ENCODE results near the gene TMEM150B.

Gene TMEM150B

DNA sequence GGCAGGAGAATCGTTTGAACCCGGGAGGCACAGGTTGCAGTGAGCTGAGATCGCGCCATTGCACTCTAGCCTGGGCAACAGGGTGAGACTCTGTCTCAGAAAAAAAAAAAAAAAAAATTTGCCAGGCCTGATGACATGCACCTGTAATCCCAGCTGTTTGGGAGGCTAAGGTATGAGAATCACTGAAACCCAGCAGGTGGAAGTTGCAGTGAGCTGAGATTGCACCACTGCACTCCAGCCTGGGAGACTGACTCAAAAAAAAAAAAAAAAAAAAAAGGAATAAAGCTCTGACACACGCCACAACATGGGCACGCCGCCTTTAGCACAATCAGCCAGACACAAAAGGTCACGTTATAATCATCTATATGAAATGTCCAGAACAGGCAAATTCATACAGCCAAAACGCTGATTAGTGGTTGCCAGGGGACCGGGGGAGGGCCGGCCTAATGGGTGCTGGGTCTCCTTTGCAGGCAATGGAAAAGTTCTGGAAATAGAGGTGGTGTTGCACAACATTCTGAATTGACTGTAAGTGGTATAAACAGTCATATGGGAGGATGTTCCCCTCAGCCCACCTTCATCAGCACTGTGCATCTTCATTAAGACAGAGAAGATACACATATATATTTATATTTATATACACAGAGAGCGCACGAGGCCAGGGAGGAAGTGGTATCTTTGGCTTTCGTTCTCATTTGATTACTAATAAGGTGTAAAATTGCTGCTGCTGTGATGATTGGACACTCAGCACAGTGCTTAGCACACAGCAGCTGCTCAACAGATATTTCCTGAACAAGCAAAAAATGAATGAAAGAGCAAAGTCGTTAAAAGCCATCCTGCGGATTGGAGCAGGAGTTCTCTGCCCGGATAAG lies 49.1 kb downstream of the TMEM150B start:
- no peak for DNase-seq
- H3K4me1 Mint-ChIP-seq, result peaks cover 35% of the 10 kb centered on the region

DNA sequence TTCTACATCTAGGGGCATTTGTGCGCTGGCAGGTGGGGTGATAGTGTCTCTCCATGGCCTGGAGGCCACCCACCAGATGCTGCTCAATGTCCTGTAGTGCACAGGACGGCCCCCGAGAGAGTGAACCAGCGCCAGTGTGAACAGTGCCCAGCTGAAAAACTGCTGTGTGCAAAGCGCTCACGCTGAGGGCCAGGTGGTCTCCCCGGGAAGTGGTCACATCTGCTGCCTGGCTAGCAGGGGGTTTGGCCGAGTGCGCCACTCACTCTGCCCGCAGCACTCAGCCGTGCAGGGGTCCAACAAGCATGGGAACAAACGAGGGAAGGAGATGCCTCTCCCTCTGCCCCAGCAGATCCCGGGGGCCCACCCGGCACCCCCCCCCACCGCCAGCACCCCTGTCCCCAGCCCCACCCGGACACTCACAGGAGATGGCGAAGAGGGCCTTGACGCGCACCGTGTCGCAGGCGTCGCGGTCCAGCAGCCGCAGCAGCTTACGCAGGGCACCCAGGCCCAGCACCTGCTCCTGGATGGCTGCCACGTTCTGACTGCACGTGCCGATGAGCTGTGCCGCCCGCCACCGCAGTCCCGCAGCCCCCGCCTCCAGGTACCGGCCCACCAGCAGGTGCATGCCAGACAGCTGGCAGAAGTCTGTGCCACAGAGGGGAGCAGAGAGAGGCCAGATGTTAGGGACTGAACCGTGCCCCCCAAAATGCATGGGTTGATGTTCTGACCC lies 51.0 kb downstream of the TMEM150B start:
- H3K27ac Mint-ChIP-seq, result no peak overlapping the region
- H3K27me3 Mint-ChIP-seq, result no peaks in the 10 kb centered on the region
- no peaks in the 10 kb centered on the region for H3K9me3 Mint-ChIP-seq
- peaks cover 17% of the 10 kb centered on the region for H3K4me1 Mint-ChIP-seq
- peaks cover 19% of the 10 kb centered on the region for H3K36me3 Mint-ChIP-seq
- no peak overlapping the region for H3K4me3 Mint-ChIP-seq
- CTCF ChIA-PET, result no interaction called here
- DNase-seq, result no peak

More for the DNA sequence above, 49.1 kb downstream of the TMEM150B start:
- peak overlapping the region; percentile 83 for H3K27ac Mint-ChIP-seq
- CTCF ChIA-PET, result interaction anchor here (1.0 to 1.2 kb wide), 2 partner anchors 13 to 15 kb away, joined by 3 to 5 read pairs; no protein-coding TSS in a partner anchor
- H3K36me3 Mint-ChIP-seq, result peaks cover 18% of the 10 kb centered on the region
- no peaks in the 10 kb centered on the region for H3K9me3 Mint-ChIP-seq
- H3K27me3 Mint-ChIP-seq, result no peaks in the 10 kb centered on the region
- H3K4me3 Mint-ChIP-seq, result no peak overlapping the region

DNA sequence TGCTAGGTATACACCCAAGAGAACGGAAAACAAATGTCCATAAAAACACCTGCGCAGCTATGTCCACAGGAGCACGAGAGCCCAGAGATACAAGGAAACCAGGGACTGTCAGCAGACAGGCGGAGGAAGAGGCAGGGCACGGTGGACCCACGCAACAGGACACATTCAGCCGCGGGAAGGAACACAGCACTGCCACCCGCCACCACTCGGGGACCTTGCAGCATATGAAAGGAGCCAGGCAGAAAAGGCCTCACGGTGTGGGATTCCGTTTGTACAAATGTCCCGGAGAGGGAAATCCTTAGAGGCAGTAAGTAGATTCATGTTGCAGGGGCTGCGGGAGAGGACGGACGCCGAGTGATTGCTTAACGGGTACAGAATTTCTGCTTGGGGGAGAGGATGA lies 53.0 kb downstream of the TMEM150B start:
- no peak overlapping the region for H3K27ac Mint-ChIP-seq
- peaks cover 9% of the 10 kb centered on the region for H3K4me1 Mint-ChIP-seq
- CTCF ChIA-PET, result no interaction called here
- H3K9me3 Mint-ChIP-seq, result no peaks in the 10 kb centered on the region
- H3K27me3 Mint-ChIP-seq, result no peaks in the 10 kb centered on the region
- no peak overlapping the region for H3K4me3 Mint-ChIP-seq
- peaks cover 20% of the 10 kb centered on the region for H3K36me3 Mint-ChIP-seq
- no peak for DNase-seq

DNA sequence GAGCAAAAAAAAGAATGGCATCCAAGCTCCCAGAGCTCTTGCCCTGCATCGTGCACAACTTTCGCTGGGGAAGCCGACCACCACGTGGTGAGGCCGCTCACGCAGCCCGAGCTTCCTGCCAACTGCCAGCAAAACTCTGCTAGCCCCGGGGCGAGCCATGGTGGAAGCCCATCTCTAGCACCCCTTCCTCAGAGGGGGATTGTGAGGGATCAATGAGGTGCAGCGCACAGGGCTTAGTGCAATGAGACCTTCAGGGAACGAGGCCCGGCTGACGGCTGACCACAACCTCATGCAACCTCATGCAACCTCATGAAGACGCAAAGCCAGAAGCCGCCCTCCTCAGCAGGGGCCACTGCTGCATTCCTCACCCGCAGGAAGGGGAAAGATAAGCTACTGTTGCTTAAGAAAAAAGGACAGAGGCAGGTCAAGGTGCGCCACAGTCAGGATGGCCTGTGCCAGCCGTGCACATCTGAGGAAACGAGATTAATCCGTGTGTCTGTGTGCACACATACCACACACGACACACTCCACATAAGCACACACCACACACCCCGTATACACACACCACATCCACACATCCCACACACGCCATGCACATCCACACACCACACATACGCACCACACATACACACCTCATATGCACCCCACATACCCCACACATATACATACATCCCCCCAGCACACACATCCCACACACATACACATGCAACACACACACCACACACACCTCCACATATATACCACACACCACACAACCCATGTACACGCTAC lies 54.8 kb downstream of the TMEM150B start:
- CTCF ChIA-PET, result no interaction called here
- H3K9me3 Mint-ChIP-seq, result peaks cover 5% of the 10 kb centered on the region
- H3K36me3 Mint-ChIP-seq, result peaks cover 21% of the 10 kb centered on the region

DNA sequence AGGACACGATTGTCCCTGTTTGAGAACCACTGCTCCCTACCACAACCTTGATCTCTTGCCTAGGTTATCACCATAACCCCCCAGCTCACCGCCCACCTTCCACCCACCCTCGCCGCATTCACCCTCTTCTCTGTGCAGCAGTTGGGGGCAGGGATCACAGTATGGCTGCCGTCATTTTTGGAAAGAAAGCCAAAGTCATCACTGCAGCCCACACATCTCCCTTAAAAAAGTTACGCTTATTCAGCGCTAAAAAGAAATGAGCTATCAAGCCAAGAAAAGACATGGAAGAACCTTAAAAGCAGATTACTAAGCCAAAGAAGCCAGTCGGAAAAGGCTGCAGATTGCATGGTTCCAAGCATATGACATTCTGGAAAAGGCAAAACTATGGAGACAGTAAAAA lies 55.8 kb downstream of the TMEM150B start:
- H3K9me3 Mint-ChIP-seq, result peaks cover 5% of the 10 kb centered on the region
- no peak overlapping the region for H3K27ac Mint-ChIP-seq
- no peak overlapping the region for H3K4me3 Mint-ChIP-seq
- no peak for DNase-seq
- H3K4me1 Mint-ChIP-seq, result peaks cover 2% of the 10 kb centered on the region
- CTCF ChIA-PET, result no interaction called here
- no peaks in the 10 kb centered on the region for H3K27me3 Mint-ChIP-seq
- peaks cover 21% of the 10 kb centered on the region for H3K36me3 Mint-ChIP-seq

More for the DNA sequence above, 54.8 kb downstream of the TMEM150B start:
- no peaks in the 10 kb centered on the region for H3K27me3 Mint-ChIP-seq
- H3K4me1 Mint-ChIP-seq, result peaks cover 2% of the 10 kb centered on the region
- H3K27ac Mint-ChIP-seq, result no peak overlapping the region
- no peak overlapping the region for H3K4me3 Mint-ChIP-seq
- DNase-seq, result no peak

DNA sequence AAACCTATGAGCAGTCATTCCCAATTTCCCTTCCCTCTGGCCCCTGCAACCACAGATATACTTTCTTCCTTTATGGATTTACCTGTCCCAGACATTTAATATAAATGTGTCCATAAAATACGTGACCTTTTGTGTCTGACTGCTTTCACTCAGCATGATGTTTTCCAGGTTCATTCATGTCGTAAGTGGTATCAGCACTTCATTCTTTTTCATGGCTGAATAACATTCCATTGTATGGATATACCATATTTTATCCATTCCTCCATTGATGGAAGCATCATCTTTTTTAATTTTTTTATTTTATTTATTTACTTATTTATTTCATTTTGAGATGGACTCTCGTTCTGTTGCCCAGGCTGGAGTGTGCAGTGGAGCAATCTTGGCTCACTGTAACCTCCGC lies 58.3 kb downstream of the TMEM150B start:
- peaks cover 5% of the 10 kb centered on the region for H3K9me3 Mint-ChIP-seq
- H3K27me3 Mint-ChIP-seq, result no peaks in the 10 kb centered on the region
- CTCF ChIA-PET, result no interaction called here
- DNase-seq, result no peak
- H3K4me3 Mint-ChIP-seq, result no peak overlapping the region
- peaks cover 2% of the 10 kb centered on the region for H3K4me1 Mint-ChIP-seq
- no peak overlapping the region for H3K27ac Mint-ChIP-seq
- peaks cover 14% of the 10 kb centered on the region for H3K36me3 Mint-ChIP-seq

DNA sequence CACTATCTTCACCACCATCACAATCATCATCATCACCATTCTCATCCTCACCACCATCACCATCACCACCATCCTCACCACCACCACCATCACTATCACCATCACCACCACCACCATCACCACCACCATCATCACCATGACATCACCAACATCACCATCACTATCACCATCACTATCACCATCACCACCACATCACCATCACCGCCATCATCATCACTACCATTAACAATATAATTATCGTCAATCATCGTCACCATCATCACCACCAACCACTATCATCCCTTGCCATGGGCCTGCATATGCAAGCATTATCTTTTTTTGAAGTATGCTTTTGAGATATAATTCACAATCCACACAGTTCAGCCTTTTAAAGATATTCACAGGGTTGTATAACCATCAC lies 58.7 kb downstream of the TMEM150B start:
- H3K4me1 Mint-ChIP-seq, result peaks cover under 1% of the 10 kb centered on the region
- no peak for DNase-seq
- no peak overlapping the region for H3K27ac Mint-ChIP-seq
- CTCF ChIA-PET, result no interaction called here
- H3K9me3 Mint-ChIP-seq, result peaks cover 5% of the 10 kb centered on the region
- H3K36me3 Mint-ChIP-seq, result peaks cover 14% of the 10 kb centered on the region
- H3K4me3 Mint-ChIP-seq, result no peak overlapping the region
- no peaks in the 10 kb centered on the region for H3K27me3 Mint-ChIP-seq

DNA sequence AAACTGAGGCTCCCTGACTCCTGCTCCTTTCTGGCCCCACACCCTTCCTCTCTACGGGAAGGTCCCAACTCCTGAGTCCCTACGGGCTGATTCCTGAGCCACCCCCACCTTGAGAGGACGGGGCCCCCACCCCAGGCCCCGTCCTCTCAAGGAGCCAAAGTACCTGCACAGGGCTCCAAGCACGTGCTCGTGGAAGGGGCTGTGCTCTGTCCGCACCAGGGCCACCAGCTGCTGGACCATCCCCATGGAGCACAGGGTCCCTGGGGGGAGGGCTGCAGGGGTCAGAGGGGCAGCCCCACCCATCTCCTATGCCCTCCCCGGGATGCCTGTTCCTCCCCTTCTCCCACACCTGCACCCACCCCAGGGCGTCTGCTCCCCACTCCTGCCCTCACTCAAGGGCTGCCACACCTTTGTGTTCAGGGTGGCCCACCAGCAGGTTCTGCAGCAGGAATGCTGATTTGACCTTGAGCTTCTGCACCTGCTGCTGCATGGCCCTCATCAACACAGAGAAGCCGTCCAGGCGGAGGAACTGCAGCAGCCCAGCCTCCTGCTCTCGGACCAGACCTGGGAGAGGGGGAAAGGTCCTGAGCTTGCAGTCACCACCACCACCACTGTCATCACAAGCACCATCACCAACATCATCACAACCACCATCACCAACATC lies 59.3 kb downstream of the TMEM150B start:
- Mint-ChIP-seq H3K27ac (no peak overlapping the region), H3K9me3 (peaks cover 5% of the 10 kb centered on the region), H3K27me3 (no peaks in the 10 kb centered on the region), H3K4me3 (no peak overlapping the region), H3K4me1 (no peaks in the 10 kb centered on the region), H3K36me3 (peaks cover 14% of the 10 kb centered on the region)
- DNase-seq, result no peak
- CTCF ChIA-PET, result no interaction called here

DNA sequence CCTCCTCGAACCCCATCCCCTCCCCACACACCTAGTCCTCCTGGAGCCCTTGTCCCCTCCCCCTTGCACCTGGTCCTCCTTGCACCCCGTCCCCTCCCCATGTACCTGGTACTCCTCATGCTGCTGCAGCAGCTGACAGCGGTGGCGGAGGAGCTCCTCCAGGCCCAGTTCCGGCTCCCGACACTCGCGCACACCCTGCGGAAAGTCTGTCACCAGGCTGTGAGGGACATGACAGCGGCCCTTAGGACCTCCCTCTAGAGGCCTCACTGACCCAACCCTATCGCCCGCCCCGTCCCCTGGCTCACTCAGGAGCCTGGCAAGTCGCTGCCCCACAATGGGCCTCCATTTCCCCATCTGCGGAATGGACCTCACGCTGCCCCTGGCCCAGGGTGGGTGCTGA lies 60.0 kb downstream of the TMEM150B start:
- peaks cover 11% of the 10 kb centered on the region for H3K36me3 Mint-ChIP-seq
- no peaks in the 10 kb centered on the region for H3K27me3 Mint-ChIP-seq
- CTCF ChIA-PET, result no interaction called here
- H3K27ac Mint-ChIP-seq, result no peak overlapping the region
- peaks cover 5% of the 10 kb centered on the region for H3K9me3 Mint-ChIP-seq
- H3K4me3 Mint-ChIP-seq, result no peak overlapping the region
- DNase-seq, result no peak
- H3K4me1 Mint-ChIP-seq, result peaks cover 4% of the 10 kb centered on the region

DNA sequence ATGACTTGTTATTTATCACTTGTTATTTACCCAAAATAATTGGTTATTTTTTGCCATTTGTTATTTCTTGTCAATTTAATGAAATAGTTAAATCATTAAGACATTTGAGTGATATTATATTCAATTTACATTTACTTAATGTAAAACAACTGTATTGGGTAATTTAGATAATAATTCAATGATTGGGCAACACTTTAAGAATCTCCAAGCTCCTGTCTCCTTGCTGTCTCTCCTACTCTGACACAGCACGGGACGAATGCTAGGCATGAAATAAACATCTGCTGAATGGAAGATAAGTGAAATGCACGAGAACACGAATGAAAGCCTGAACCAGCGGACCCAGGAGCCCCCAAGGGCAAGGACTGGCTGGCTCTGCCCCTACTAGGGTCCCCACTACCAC lies 60.6 kb downstream of the TMEM150B start:
- DNase-seq, result no peak
- Mint-ChIP-seq H3K27ac (no peak overlapping the region), H3K4me1 (peaks cover 9% of the 10 kb centered on the region), H3K27me3 (no peaks in the 10 kb centered on the region), H3K36me3 (peaks cover 11% of the 10 kb centered on the region), H3K4me3 (no peak overlapping the region), H3K9me3 (peaks cover 5% of the 10 kb centered on the region)
- CTCF ChIA-PET, result no interaction called here
